Measurements from ENCODE around the gene NDUFB8.

NDUFB8 gene

GRCh38 chr10:100505164-100505563 lies 24.5 kb downstream of the NDUFB8 start:
- DNase-seq, result no peak

- no peak for DNase-seq
Observed at GRCh38 chr10:100504096-100504495, 25.6 kb downstream of the NDUFB8 start.

GRCh38 chr10:100502926-100503494 lies 26.7 kb downstream of the NDUFB8 start:
- no peak for DNase-seq

GRCh38 chr10:100501423-100501822 lies 28.2 kb downstream of the NDUFB8 start:
- DNase-seq, result no peak

GRCh38 chr10:100498059-100498458 lies 31.6 kb downstream of the NDUFB8 start:
- DNase-seq, result no peak

- no peak for DNase-seq
Observed at GRCh38 chr10:100496567-100496966, 33.1 kb downstream of the NDUFB8 start.

GRCh38 chr10:100490531-100490930 lies 39.1 kb downstream of the NDUFB8 start:
- no peak for DNase-seq

GRCh38 chr10:100489396-100489795 lies 40.3 kb downstream of the NDUFB8 start:
- DNase-seq, result no peak

- DNase-seq, result no peak
Observed at GRCh38 chr10:100487529-100487928, 42.1 kb downstream of the NDUFB8 start.

GRCh38 chr10:100485801-100486495 lies 43.7 kb downstream of the NDUFB8 start:
- no peak for DNase-seq

GRCh38 chr10:100485366-100485765 lies 44.3 kb downstream of the NDUFB8 start:
- no peak for DNase-seq

GRCh38 chr10:100483876-100484666 lies 45.6 kb downstream of the NDUFB8 start:
- no peak for DNase-seq

GRCh38 chr10:100482834-100483185 lies 46.9 kb downstream of the NDUFB8 start:
- no peak for DNase-seq

GRCh38 chr10:100482181-100482833 lies 47.4 kb downstream of the NDUFB8 start:
- DNase-seq, result peak; percentile 63

- DNase-seq, result peak; percentile 72
Observed at GRCh38 chr10:100481462-100482081, 48.1 kb downstream of the NDUFB8 start.

- DNase-seq, result no peak
Observed at GRCh38 chr10:100480002-100480401, 49.7 kb downstream of the NDUFB8 start.

GRCh38 chr10:100479037-100479436 lies 50.6 kb downstream of the NDUFB8 start:
- no peak for DNase-seq

GRCh38 chr10:100477970-100478369 lies 51.7 kb downstream of the NDUFB8 start:
- no peak for DNase-seq
